Measurements from ENCODE around the gene ZC3H10.

The ZC3H10 gene

GRCh38 chr12:56087220-56087619 is 30.8 kb upstream of the ZC3H10 start:
- peaks cover 19% of the 10 kb centered on the region for H3K27me3 ChIP-seq (ENCODE audit: control insufficient read depth, low read length)
- H3K79me2 ChIP-seq (ENCODE audit: control insufficient read depth, low read length): no peaks in the 10 kb centered on the region
- H3K27ac ChIP-seq (ENCODE audit: low read depth, low read length): no peak overlapping the region
- no peak overlapping the region for H3K4me3 ChIP-seq (ENCODE audit: low read length)
- no peaks in the 10 kb centered on the region for H3K4me1 ChIP-seq (ENCODE audit: control insufficient read depth, low read length)
- H3K4me2 ChIP-seq (ENCODE audit: low read length): no peak overlapping the region
- TF ChIP-seq CTCF (IDR thresholded peaks at IDR 0.05; ENCODE audit: low read depth, low read length, poor library complexity, severe bottlenecking) (no peak), EZH2phosphoT487 (IDR thresholded peaks at IDR 0.05; ENCODE audit: borderline replicate concordance, low read length) (no peak)
- no peaks in the 10 kb centered on the region for H3K9me3 ChIP-seq (ENCODE audit: control insufficient read depth, insufficient read depth, low read length)
- no peaks in the 10 kb centered on the region for H4K20me1 ChIP-seq (ENCODE audit: control insufficient read depth, insufficient read depth, low read depth, low read length)
- H3K36me3 ChIP-seq (ENCODE audit: control insufficient read depth, low read length): no peaks in the 10 kb centered on the region
- 0 out of 2 replicates have a peak, but pooled peaks cover 2% of the 10 kb centered on the region for H3F3A ChIP-seq (ENCODE audit: control insufficient read depth, insufficient read depth)
- H3K9me2 ChIP-seq (replicated peaks; ENCODE audit: control insufficient read depth, low read length): no peaks in the 10 kb centered on the region

- H3K9me3 ChIP-seq (ENCODE audit: control insufficient read depth, insufficient read depth, low read length): no peaks in the 10 kb centered on the region
- no peak for TF ChIP-seq CTCF (IDR thresholded peaks at IDR 0.05; ENCODE audit: low read depth, low read length, poor library complexity, severe bottlenecking)
- TF ChIP-seq EZH2phosphoT487 (IDR thresholded peaks at IDR 0.05; ENCODE audit: borderline replicate concordance, low read length): no peak
- H3K27me3 ChIP-seq (ENCODE audit: control insufficient read depth, low read length): peaks cover 35% of the 10 kb centered on the region
- H3K36me3 ChIP-seq (ENCODE audit: control insufficient read depth, low read length): no peaks in the 10 kb centered on the region
- no peak overlapping the region for H3K27ac ChIP-seq (ENCODE audit: low read depth, low read length)
- peaks cover under 1% of the 10 kb centered on the region for H3K4me1 ChIP-seq (ENCODE audit: control insufficient read depth, low read length)
- no peaks in the 10 kb centered on the region for H3K9me2 ChIP-seq (replicated peaks; ENCODE audit: control insufficient read depth, low read length)
- no peaks in the 10 kb centered on the region for H3F3A ChIP-seq (ENCODE audit: control insufficient read depth, insufficient read depth)
- no peaks in the 10 kb centered on the region for H3K79me2 ChIP-seq (ENCODE audit: control insufficient read depth, low read length)
- no peaks in the 10 kb centered on the region for H4K20me1 ChIP-seq (ENCODE audit: control insufficient read depth, insufficient read depth, low read depth, low read length)
- no peak overlapping the region for H3K4me3 ChIP-seq (ENCODE audit: low read length)
- H3K4me2 ChIP-seq (ENCODE audit: low read length): no peak overlapping the region
Measured at GRCh38 chr12:56097738-56098137, 20.3 kb upstream of the ZC3H10 start.

GRCh38 chr12:56098592-56098991 is 19.5 kb upstream of the ZC3H10 start:
- no peaks in the 10 kb centered on the region for H3F3A ChIP-seq (ENCODE audit: control insufficient read depth, insufficient read depth)
- H4K20me1 ChIP-seq (ENCODE audit: control insufficient read depth, insufficient read depth, low read depth, low read length): no peaks in the 10 kb centered on the region
- no peak overlapping the region for H3K27ac ChIP-seq (ENCODE audit: low read depth, low read length)
- H3K36me3 ChIP-seq (ENCODE audit: control insufficient read depth, low read length): no peaks in the 10 kb centered on the region; the same call in 1 of the 2 replicates
- TF ChIP-seq CTCF (IDR thresholded peaks at IDR 0.05; ENCODE audit: low read depth, low read length, poor library complexity, severe bottlenecking) (no peak), EZH2phosphoT487 (IDR thresholded peaks at IDR 0.05; ENCODE audit: borderline replicate concordance, low read length) (no peak)
- H3K79me2 ChIP-seq (ENCODE audit: control insufficient read depth, low read length): peaks cover 6% of the 10 kb centered on the region
- H3K9me3 ChIP-seq (ENCODE audit: control insufficient read depth, insufficient read depth, low read length): no peaks in the 10 kb centered on the region
- no peaks in the 10 kb centered on the region for H3K9me2 ChIP-seq (replicated peaks; ENCODE audit: control insufficient read depth, low read length)
- H3K4me2 ChIP-seq (ENCODE audit: low read length): no peak overlapping the region
- peaks cover 31% of the 10 kb centered on the region for H3K27me3 ChIP-seq (ENCODE audit: control insufficient read depth, low read length)
- peaks cover 9% of the 10 kb centered on the region for H3K4me1 ChIP-seq (ENCODE audit: control insufficient read depth, low read length)
- no peak overlapping the region for H3K4me3 ChIP-seq (ENCODE audit: low read length)
